GM23338 (cell line): ENCODE data around the gene USP8. TPM values are rescaled to one million over a fixed set of nuclear protein-coding genes. Genes with fewer than 3 reads are reported as not detected.

Experiments used
- ATAC-seq: fragments of 200-7000 bp; cut with Tn5 transposase; 3 replicates; pipeline ENCODE4 v1.9.1; 2020
- DNase-seq: peaks from one replicate; pipeline ENCODE4 v3.0.0-alpha.2; 2015; ENCODE audit warnings: low spot score
- H2AFZ ChIP-seq: fragments of 200-600 bp; sonication (generic); 2 replicates; pipeline ENCODE4 v1.8.0; 2016; ENCODE audit warnings: antibody characterized with exemption, mild to moderate bottlenecking, moderate library complexity
- H3F3A ChIP-seq: fragments of 200-600 bp; sonication (generic); replicated peaks from 2 replicates; pipeline ENCODE4 v1.8.0; 2017; ENCODE audit warnings: antibody characterized with exemption, mixed run types, low read depth
- H3K27ac ChIP-seq: fragments of 200-600 bp; sonication (generic); 2 replicates; pipeline ENCODE4 v1.6.1; 2016; ENCODE audit warnings: low read depth
- H3K27me3 ChIP-seq: fragments of 200-600 bp; sonication (generic); 2 replicates; pipeline ENCODE4 v1.8.0; 2016; ENCODE audit warnings: mild to moderate bottlenecking, mixed run types, moderate library complexity; ENCODE audit not compliant: insufficient read depth
- H3K36me3 ChIP-seq: fragments of 200-600 bp; sonication (generic); 2 replicates; pipeline ENCODE4 v1.8.0; 2016; ENCODE audit warnings: mild to moderate bottlenecking; ENCODE audit not compliant: insufficient read depth
- H3K4me1 ChIP-seq: fragments of 200-600 bp; sonication (generic); 2 replicates; pipeline ENCODE4 v1.8.0; 2016; ENCODE audit warnings: mild to moderate bottlenecking, moderate library complexity; ENCODE audit not compliant: insufficient read depth
- H3K4me2 ChIP-seq: fragments of 200-600 bp; sonication (generic); 2 replicates; pipeline ENCODE4 v1.7.1; 2017; ENCODE audit warnings: mixed run types
- H3K4me3 ChIP-seq: fragments of 200-600 bp; sonication (generic); 2 replicates; pipeline ENCODE4 v1.6.1; 2016; ENCODE audit warnings: mixed run types
- H3K79me2 ChIP-seq: fragments of 200-600 bp; sonication (generic); replicated peaks from 2 replicates; pipeline ENCODE4 v1.8.0; 2017; ENCODE audit warnings: mild to moderate bottlenecking; ENCODE audit not compliant: insufficient read depth
- H3K9me2 ChIP-seq: fragments of 200-600 bp; sonication (generic); 2 replicates; pipeline ENCODE4 v1.8.0; 2017; ENCODE audit not compliant: insufficient read depth
- H4K20me1 ChIP-seq: fragments of 200-600 bp; sonication (generic); replicated peaks from 2 replicates; pipeline ENCODE4 v1.8.0; 2017; ENCODE audit warnings: mild to moderate bottlenecking; ENCODE audit not compliant: insufficient read depth
- H3K27ac Mint-ChIP-seq: 2 replicates; pipeline ENCODE4 v1.8.0; 2020; ENCODE audit warnings: inconsistent platforms, mild to moderate bottlenecking, moderate library complexity, mixed read lengths
- H3K27me3 Mint-ChIP-seq: 3 replicates; pipeline ENCODE4 v1.8.0; 2022; ENCODE audit warnings: low read depth, mild to moderate bottlenecking, moderate library complexity, mixed read lengths, inconsistent platforms; ENCODE audit not compliant: insufficient read depth, poor library complexity
- H3K36me3 Mint-ChIP-seq: 3 replicates; pipeline ENCODE4 v1.8.0; 2021; ENCODE audit warnings: low read depth, mild to moderate bottlenecking, inconsistent platforms, moderate library complexity, mixed read lengths
- H3K4me1 Mint-ChIP-seq: 3 replicates; pipeline ENCODE4 v1.8.0; 2020; ENCODE audit warnings: mild to moderate bottlenecking, inconsistent platforms, mixed read lengths
- H3K4me3 Mint-ChIP-seq: 3 replicates; pipeline ENCODE4 v1.8.0; 2021; ENCODE audit warnings: moderate library complexity, mild to moderate bottlenecking, inconsistent platforms, mixed read lengths
- H3K9me3 Mint-ChIP-seq: 3 replicates; pipeline ENCODE4 v1.8.0; 2020; ENCODE audit warnings: moderate library complexity, mild to moderate bottlenecking, inconsistent platforms, mixed read lengths
- EZH2 ChIP-seq: fragments of 200-600 bp; sonication (generic); IDR thresholded peaks from one replicate; pipeline ENCODE4 v1.8.0; 2017; ENCODE audit warnings: antibody characterized with exemption, mild to moderate bottlenecking, low read depth; ENCODE audit not compliant: unreplicated experiment
- EZH2phosphoT487 ChIP-seq: fragments of 200-600 bp; sonication (generic); IDR thresholded peaks from one replicate; pipeline ENCODE4 v1.8.1; 2018; ENCODE audit warnings: antibody characterized with exemption; ENCODE audit not compliant: unreplicated experiment
- POLR2AphosphoS5 ChIP-seq: IDR thresholded peaks from 2 replicates; pipeline ENCODE4 v1.6.1; 2016; ENCODE audit warnings: antibody characterized with exemption, low read depth
- STAT1 ChIP-seq: IDR thresholded peaks from one replicate; pipeline ENCODE4 v1.6.1; 2016; ENCODE audit warnings: antibody characterized with exemption; ENCODE audit not compliant: unreplicated experiment
- ZNF462 ChIP-seq: fragments of 250-450 bp; sonication (Bioruptor Pico); IDR thresholded peaks from 2 replicates; pipeline ENCODE4 v1.5.0; 2020; ENCODE audit warnings: mild to moderate bottlenecking, moderate library complexity
- polyA plus RNA-seq: library from polyadenylated mRNA; unstranded; fragments of >200 nt; fragmentation: Nextera tagmentation; extraction: Ambion mirVana; gene quantifications from 2 replicates; pipeline ENCODE4 v1.2.1, GENCODE V29; 2016
- total RNA-seq: library from RNA; depleted of rRNA; stranded (reverse); fragments of >200 nt; shearing (Covaris generic); gene quantifications from 2 replicates; pipeline ENCODE4 v1.2.3, GENCODE V29; 2014
- TF ChIP-seq, protein P1 (sequence below): IDR thresholded peaks from 2 replicates; pipeline ENCODE4 v1.6.1; 2016; ENCODE audit warnings: antibody characterized with exemption

USP8 gene
- total and polyA plus RNA-seq, 2 experiments from 2014 or later, result 64.8 to 68.6 TPM

GRCh38 chr15:50438251-50438650 is 14.0 kb downstream of the USP8 start:
- H3K27me3 Mint-ChIP-seq, result peaks cover 1% of the 10 kb centered on the region
- no peaks in the 10 kb centered on the region for H3K27me3 ChIP-seq
- H3K79me2 ChIP-seq, result peaks cover 76% of the 10 kb centered on the region
- no peaks in the 10 kb centered on the region for H3K4me1 ChIP-seq
- H3K27ac Mint-ChIP-seq, result no peak overlapping the region
- peaks cover 4% of the 10 kb centered on the region; the same call in 1 of the 2 replicates for H4K20me1 ChIP-seq
- H2AFZ ChIP-seq, result no peak overlapping the region
- H3K4me3 Mint-ChIP-seq, result no peak overlapping the region
- H3K36me3 ChIP-seq, result 0 out of 2 replicates have a peak, but pooled peaks cover 7% of the 10 kb centered on the region
- H3K4me3 ChIP-seq, result no peak overlapping the region
- no peaks in the 10 kb centered on the region for H3K9me2 ChIP-seq
- DNase-seq (peak; percentile 6), ATAC-seq (no peak)
- H3K27ac ChIP-seq, result no peak overlapping the region
- H3F3A ChIP-seq, result no peaks in the 10 kb centered on the region
- H3K9me3 Mint-ChIP-seq, result no peaks in the 10 kb centered on the region
- no peak overlapping the region for H3K4me2 ChIP-seq
- H3K36me3 Mint-ChIP-seq, result peaks cover 36% of the 10 kb centered on the region
- TF ChIP-seq STAT1, result no peak
- no peak for TF ChIP-seq ZNF462 (CRISPR knock-in tag)
- TF ChIP-seq, protein P1, sequence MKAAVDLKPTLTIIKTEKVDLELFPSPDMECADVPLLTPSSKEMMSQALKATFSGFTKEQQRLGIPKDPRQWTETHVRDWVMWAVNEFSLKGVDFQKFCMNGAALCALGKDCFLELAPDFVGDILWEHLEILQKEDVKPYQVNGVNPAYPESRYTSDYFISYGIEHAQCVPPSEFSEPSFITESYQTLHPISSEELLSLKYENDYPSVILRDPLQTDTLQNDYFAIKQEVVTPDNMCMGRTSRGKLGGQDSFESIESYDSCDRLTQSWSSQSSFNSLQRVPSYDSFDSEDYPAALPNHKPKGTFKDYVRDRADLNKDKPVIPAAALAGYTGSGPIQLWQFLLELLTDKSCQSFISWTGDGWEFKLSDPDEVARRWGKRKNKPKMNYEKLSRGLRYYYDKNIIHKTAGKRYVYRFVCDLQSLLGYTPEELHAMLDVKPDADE, result no peak
- TF ChIP-seq EZH2phosphoT487, result no peak
- TF ChIP-seq POLR2AphosphoS5, result no peak
- no peak for TF ChIP-seq EZH2
- no peaks in the 10 kb centered on the region for H3K4me1 Mint-ChIP-seq
